GF-D8 (cell line): Measurements from ENCODE around the gene HSPA1B.
A peak's percentile ranks its signal among the peaks of the same experiment; 100 is the strongest.
"Not testable (repeated sequence)": the region's sequence is repeated elsewhere in the genome, so short reads cannot be mapped to it uniquely, and the experiment has no call there.

ENCODE experiments used
- DNase-seq: peaks from one replicate; lab custom pipeline; 2025; lab: John Stamatoyannopoulos, UW

The HSPA1B gene

GRCh38 chr6:31827286-31828079 lies at the start of gene HSPA1B:
TSS of gene HSPA1B (plus strand) at chr6:31827738. CDS start at chr6:31827951, 213 bp downstream.
- DNase-seq = peak; percentile 99

GRCh38 chr6:31778193-31778592 lies 49.3 kb upstream of the HSPA1B start:
- no peak for DNase-seq

GRCh38 chr6:31778999-31779885 lies 48.3 kb upstream of the HSPA1B start:
- no peak for DNase-seq

- DNase-seq = no peak
Observed at GRCh38 chr6:31779908-31780307, 47.6 kb upstream of the HSPA1B start.

GRCh38 chr6:31780507-31781243 lies 46.9 kb upstream of the HSPA1B start:
- no peak for DNase-seq

GRCh38 chr6:31781244-31782125 lies 46.1 kb upstream of the HSPA1B start:
- DNase-seq = no peak

- DNase-seq = no peak
Observed at GRCh38 chr6:31782126-31782855, 45.2 kb upstream of the HSPA1B start.

GRCh38 chr6:31784098-31784925 lies 43.2 kb upstream of the HSPA1B start:
- no peak for DNase-seq

GRCh38 chr6:31785475-31785874 lies 42.1 kb upstream of the HSPA1B start:
- DNase-seq = no peak

GRCh38 chr6:31791324-31792089 lies 36.0 kb upstream of the HSPA1B start:
- peak; percentile 3 for DNase-seq

- no peak for DNase-seq
Observed at GRCh38 chr6:31792090-31792374, 35.5 kb upstream of the HSPA1B start.

- DNase-seq = no peak
Observed at GRCh38 chr6:31792761-31793171, 34.8 kb upstream of the HSPA1B start.

- DNase-seq = not testable (repeated sequence)
Observed at GRCh38 chr6:31793927-31794245, 33.7 kb upstream of the HSPA1B start.

GRCh38 chr6:31794294-31794865 lies 33.2 kb upstream of the HSPA1B start:
- DNase-seq = no peak

- DNase-seq = no peak
Observed at GRCh38 chr6:31794866-31795615, 32.5 kb upstream of the HSPA1B start.

GRCh38 chr6:31795616-31796298 lies 31.8 kb upstream of the HSPA1B start, which contains the start of gene VARS1:
TSS of gene VARS1 (minus strand) at chr6:31795752. CDS start at chr6:31795217, 535 bp downstream.
- DNase-seq = peak; percentile 82

- DNase-seq = no peak
Observed at GRCh38 chr6:31796993-31797385, 30.5 kb upstream of the HSPA1B start.
